ENCODE results near the gene PRKACA. TPM values are rescaled to one million over a fixed set of nuclear protein-coding genes. Genes with fewer than 3 reads are reported as not detected.

PRKACA gene
- total RNA-seq, 4 donors from 2014 or later: 26.9 to 59.4 (median 41.3) TPM

GRCh38 chr19:14164082-14164481 lies 46.5 kb upstream of the PRKACA start:
- TF ChIP-seq EP300 (IDR thresholded peaks at IDR 0.05) (no peak), POLR2A (IDR thresholded peaks at IDR 0.05) (no peak), CTCF (IDR thresholded peaks at IDR 0.05) (no peak)
- Histone ChIP-seq H3K4me1 (peaks cover 0 to 27% (median 14%) of the 10 kb centered on the region in 4 donors), H3K27me3 (no peaks in the 10 kb centered on the region), H3K27ac (no peak overlapping the region), H3K9me3 (no peaks in the 10 kb centered on the region), H3K36me3 (peaks cover 0 to 24% (median 0%) of the 10 kb centered on the region in 3 donors), H3K4me3 (no peak overlapping the region)
- 60 to 65% methylated on average over 11 of the region's 11 CpGs for WGBS, 2 donors
- DNase-seq (ENCODE audit: low spot score in 2 of 2): no peak

- H3K36me3 ChIP-seq: peaks cover 0 to 36% (median 0%) of the 10 kb centered on the region in 3 donors
- WGBS, 2 donors: 95 to 96% methylated on average over 38 of the region's 38 CpGs
- H3K4me3 ChIP-seq: no peak overlapping the region
- DNase-seq (ENCODE audit: low spot score in 2 of 2): no peak
- TF ChIP-seq POLR2A (IDR thresholded peaks at IDR 0.05) (no peak), EP300 (IDR thresholded peaks at IDR 0.05) (no peak), CTCF (IDR thresholded peaks at IDR 0.05) (no peak)
- H3K4me1 ChIP-seq: peaks cover 0 to 24% (median 13%) of the 10 kb centered on the region in 4 donors
- H3K27ac ChIP-seq: no peak overlapping the region
- H3K9me3 ChIP-seq: no peaks in the 10 kb centered on the region
- no peaks in the 10 kb centered on the region for H3K27me3 ChIP-seq
Measured at GRCh38 chr19:14162871-14163297, 45.3 kb upstream of the PRKACA start.

GRCh38 chr19:14161305-14161704 lies 43.7 kb upstream of the PRKACA start:
- H3K36me3 ChIP-seq: peaks cover 0 to 51% (median 0%) of the 10 kb centered on the region in 3 donors
- 85 to 88% methylated on average over 17 to 19 of the region's 19 CpGs for WGBS, 2 donors
- H3K4me1 ChIP-seq: peaks cover 0 to 8% (median under 1%) of the 10 kb centered on the region in 4 donors
- no peaks in the 10 kb centered on the region for H3K27me3 ChIP-seq
- no peak for DNase-seq (ENCODE audit: low spot score in 2 of 2)
- TF ChIP-seq CTCF (IDR thresholded peaks at IDR 0.05) (no peak), EP300 (IDR thresholded peaks at IDR 0.05) (no peak), POLR2A (IDR thresholded peaks at IDR 0.05) (no peak)
- no peaks in the 10 kb centered on the region for H3K9me3 ChIP-seq
- no peak overlapping the region for H3K4me3 ChIP-seq
- no peak overlapping the region for H3K27ac ChIP-seq

GRCh38 chr19:14160017-14160703 lies 42.6 kb upstream of the PRKACA start:
- DNase-seq (ENCODE audit: low spot score in 2 of 2): no peak
- Histone ChIP-seq H3K36me3 (peaks cover 0 to 63% (median 0%) of the 10 kb centered on the region in 3 donors), H3K9me3 (no peaks in the 10 kb centered on the region), H3K27ac (no peak overlapping the region), H3K4me3 (no peak overlapping the region), H3K27me3 (no peaks in the 10 kb centered on the region), H3K4me1 (no peaks in the 10 kb centered on the region)
- 87 to 89% methylated on average over 16 to 25 of the region's 25 CpGs for WGBS, 2 donors
- no peak for TF ChIP-seq POLR2A (IDR thresholded peaks at IDR 0.05)
- TF ChIP-seq EP300 (IDR thresholded peaks at IDR 0.05): no peak
- TF ChIP-seq CTCF (IDR thresholded peaks at IDR 0.05): no peak

GRCh38 chr19:14159059-14159458 lies 41.5 kb upstream of the PRKACA start:
- WGBS, 2 donors: 41 to 44% methylated on average over 6 to 11 of the region's 12 CpGs
- no peak for DNase-seq (ENCODE audit: low spot score in 2 of 2)

More at GRCh38 chr19:14159059-14159458, 41.5 kb upstream of the PRKACA start:
- no peak for TF ChIP-seq EP300 (IDR thresholded peaks at IDR 0.05)
- peaks cover 0 to 74% (median 0%) of the 10 kb centered on the region in 3 donors for H3K36me3 ChIP-seq
- H3K4me1 ChIP-seq: no peaks in the 10 kb centered on the region
- no peak overlapping the region for H3K4me3 ChIP-seq
- no peaks in the 10 kb centered on the region for H3K27me3 ChIP-seq
- H3K9me3 ChIP-seq: no peaks in the 10 kb centered on the region
- no peak overlapping the region for H3K27ac ChIP-seq
